K562 (cell line): ENCODE measurements around the gene CDCA5. TPM values are rescaled to one million over a fixed set of nuclear protein-coding genes. Genes with fewer than 3 reads are reported as not detected.

Source experiments
- CBFA2T3 ChIP-seq: fragments of 450-650 bp; IDR thresholded peaks from 2 replicates; pipeline ENCODE4 v1.6.1; 2017
- CREB3 ChIP-seq: fragments of 450-650 bp; conservative IDR thresholded peaks from 2 replicates; pipeline ENCODE4 v1.6.1; 2016; ENCODE audit warnings: missing genetic modification characterization, low read depth, mild to moderate bottlenecking, missing compliant biosample characterization, moderate library complexity
- E2F6 ChIP-seq, 2 experiments: IDR thresholded peaks; 2 replicates each; pipeline ENCODE4 v1.6.1; 2011; ENCODE audit warnings: borderline replicate concordance in 1 of 2, control low read depth in 1 of 2, low read depth in 1 of 2, low read length in 1 of 2, mild to moderate bottlenecking in 1 of 2, mixed read lengths in 1 of 2, moderate library complexity in 1 of 2; ENCODE audit not compliant: insufficient read depth in 1 of 2, insufficient read length in 1 of 2, poor library complexity in 1 of 2, severe bottlenecking in 1 of 2; ENCODE audit errors: extremely low read depth in 1 of 2
- EGR1 ChIP-seq: fragments of 450-650 bp; conservative IDR thresholded peaks from 2 replicates; pipeline ENCODE4 v1.6.1; 2017; ENCODE audit warnings: mild to moderate bottlenecking
- FOXA3 ChIP-seq, 2 experiments: fragments of 450-650 bp in 1 of 2; sonication (generic) in 1 of 2; formaldehyde crosslinking; IDR thresholded peaks in 1 of 2; conservative IDR thresholded peaks in 1 of 2; 2 replicates each; pipeline versions ENCODE4 v1.4.0 to v1.8.0; 2020 to 2022; ENCODE audit warnings: mild to moderate bottlenecking in 2 of 2, missing genetic modification reagents in 1 of 2
- GATA2 ChIP-seq: sonication (generic); formaldehyde crosslinking; IDR thresholded peaks from 2 replicates; pipeline ENCODE4 v1.4.0; 2020; ENCODE audit warnings: mild to moderate bottlenecking, missing genetic modification reagents
- HDAC8 ChIP-seq: fragments of 450-650 bp; IDR thresholded peaks from 2 replicates; pipeline ENCODE4 v1.6.1; 2016; ENCODE audit warnings: mild to moderate bottlenecking, missing genetic modification characterization, moderate library complexity, missing compliant biosample characterization
- MTA1 ChIP-seq: fragments of 450-650 bp; IDR thresholded peaks from 2 replicates; pipeline ENCODE4 v1.6.1; 2017; ENCODE audit warnings: borderline replicate concordance
- RNF2 ChIP-seq: sonication (generic); IDR thresholded peaks from 2 replicates; pipeline ENCODE4 v1.6.1; 2016
- TFE3 ChIP-seq: fragments of 450-650 bp; formaldehyde crosslinking; IDR thresholded peaks from 2 replicates; pipeline ENCODE4 v1.4.0; 2020; ENCODE audit warnings: mild to moderate bottlenecking, mixed read lengths
- TSC22D4 ChIP-seq: fragments of 450-650 bp; IDR thresholded peaks from 2 replicates; pipeline ENCODE4 v1.6.1; 2016; ENCODE audit warnings: missing genetic modification characterization, missing biosample characterization, control low read depth
- USF2 ChIP-seq: sonication (generic); formaldehyde crosslinking; IDR thresholded peaks from 2 replicates; pipeline ENCODE4 v1.5.0; 2020; ENCODE audit warnings: missing genetic modification reagents
- ZNF121 ChIP-seq: sonication (generic); formaldehyde crosslinking; conservative IDR thresholded peaks from 2 replicates; pipeline ENCODE4 v1.8.0; 2022; ENCODE audit warnings: missing genetic modification reagents
- ZNF436 ChIP-seq: fragments of 250-450, 450-650 bp; sonication (Bioruptor Pico); formaldehyde crosslinking; IDR thresholded peaks from 2 replicates; pipeline ENCODE4 v1.7.0; 2020; ENCODE audit warnings: mild to moderate bottlenecking
- ZNF445 ChIP-seq: fragments of 250-450 bp; sonication (Bioruptor Pico); IDR thresholded peaks from 2 replicates; pipeline ENCODE4 v1.4.0; 2020; ENCODE audit warnings: low read depth, mild to moderate bottlenecking, moderate library complexity
- ZNF695 ChIP-seq: fragments of 450-650 bp; formaldehyde crosslinking; IDR thresholded peaks from 2 replicates; pipeline ENCODE4 v1.4.0; 2020; ENCODE audit warnings: mild to moderate bottlenecking, moderate library complexity
- ZNF764 ChIP-seq: fragments of 250-450 bp; sonication (Bioruptor Pico); IDR thresholded peaks from 2 replicates; pipeline ENCODE4 v1.4.0; 2020; ENCODE audit warnings: low read depth, mild to moderate bottlenecking, moderate library complexity
- polyA plus RNA-seq, 8 experiments: library from polyadenylated mRNA; depleted of rRNA in 4 of 8; stranded (reverse) in 5 of 8; unstranded in 3 of 8; fragments of >200 nt; fragmentation: Nextera tagmentation in 2 of 8; fragmentation: Illumina TruSeq in 1 of 8; extraction: Ambion mirVana in 2 of 8; extraction: Trizol in 1 of 8; gene quantifications; 2 replicates each; pipeline versions ENCODE4 v1.2.1 to v1.2.3, GENCODE V29; 2011 to 2014; ENCODE audit warnings: inconsistent platforms in 1 of 8, missing spikeins in 1 of 8
- total RNA-seq, 7 experiments: library from RNA; depleted of rRNA in 6 of 7; stranded (reverse); fragments of >200 nt in 6 of 7; fragmentation: Illumina TruSeq in 2 of 7; extraction: Trizol in 2 of 7; gene quantifications; 2 replicates each; pipeline versions ENCODE4 v1.2.1 to v1.2.3, GENCODE V29; 2011 to 2021; ENCODE audit warnings: low replicate concordance in 1 of 7
- TF ChIP-seq, protein P1 (sequence below), 3 experiments: IDR thresholded peaks in 2 of 3; conservative IDR thresholded peaks in 1 of 3; 2 replicates each; pipeline ENCODE4 v1.5.1; 2011 to 2012; ENCODE audit warnings: low read length in 3 of 3, mild to moderate bottlenecking in 3 of 3, control low read depth in 2 of 3, improper control_type of control experiment in 1 of 3, inconsistent platforms in 1 of 3, low read depth in 1 of 3, mixed read lengths in 1 of 3, moderate library complexity in 1 of 3; ENCODE audit not compliant: insufficient read depth in 2 of 3

Gene CDCA5
- total and polyA plus RNA-seq, 9 of the 15 experiments (the other 6 are each of a cell fraction or from before 2014, with no cell fraction given) = 18.9 to 94.3 (median 64.6) TPM

GRCh38 chr11:65059959-65060824 is 23.6 kb downstream of the CDCA5 start (continued):
- TF ChIP-seq TFE3 (CRISPR knock-in tag) (peak; percentile 93), E2F6 (IDR thresholded peaks at IDR 0.05; ENCODE audit: borderline replicate concordance in 1 of 2, extremely low read depth in 1 of 2, insufficient read depth in 1 of 2, insufficient read length in 1 of 2, low read depth in 1 of 2, low read length in 1 of 2, poor library complexity in 1 of 2, severe bottlenecking in 1 of 2) (peak; percentile 43 to 54), HDAC8 (0 out of 2 replicates have a peak, but pooled peaks have one; percentile 42), ZNF436 (CRISPR knock-in tag) (no peak), CREB3 (tag) (0 out of 2 replicates have a peak, but pooled peaks have one; percentile 52), GATA2 (CRISPR knock-in tag) (0 out of 2 replicates have a peak, but pooled peaks have one; percentile 34), ZNF695 (CRISPR knock-in tag) (no peak), ZNF121 (no peak), USF2 (CRISPR knock-in tag) (peak; percentile 74), TSC22D4 (tag) (no peak), ZNF764 (CRISPR knock-in tag) (no peak), CBFA2T3 (peak; percentile 42; the same call in 1 of the 2 replicates), MTA1 (no peak), ZNF445 (no peak), FOXA3 (CRISPR knock-in tag; conservative IDR thresholded peaks at IDR 0.05 in 1 of 2, IDR thresholded peaks at IDR 0.05 in 1 of 2) (peak in 1 of 2 experiments; percentile 34; a peak in 1 of 4 replicates), EGR1 (0 out of 2 replicates have a peak, but pooled peaks have one; percentile 31), RNF2 (no peak)
- TF ChIP-seq, protein P1, sequence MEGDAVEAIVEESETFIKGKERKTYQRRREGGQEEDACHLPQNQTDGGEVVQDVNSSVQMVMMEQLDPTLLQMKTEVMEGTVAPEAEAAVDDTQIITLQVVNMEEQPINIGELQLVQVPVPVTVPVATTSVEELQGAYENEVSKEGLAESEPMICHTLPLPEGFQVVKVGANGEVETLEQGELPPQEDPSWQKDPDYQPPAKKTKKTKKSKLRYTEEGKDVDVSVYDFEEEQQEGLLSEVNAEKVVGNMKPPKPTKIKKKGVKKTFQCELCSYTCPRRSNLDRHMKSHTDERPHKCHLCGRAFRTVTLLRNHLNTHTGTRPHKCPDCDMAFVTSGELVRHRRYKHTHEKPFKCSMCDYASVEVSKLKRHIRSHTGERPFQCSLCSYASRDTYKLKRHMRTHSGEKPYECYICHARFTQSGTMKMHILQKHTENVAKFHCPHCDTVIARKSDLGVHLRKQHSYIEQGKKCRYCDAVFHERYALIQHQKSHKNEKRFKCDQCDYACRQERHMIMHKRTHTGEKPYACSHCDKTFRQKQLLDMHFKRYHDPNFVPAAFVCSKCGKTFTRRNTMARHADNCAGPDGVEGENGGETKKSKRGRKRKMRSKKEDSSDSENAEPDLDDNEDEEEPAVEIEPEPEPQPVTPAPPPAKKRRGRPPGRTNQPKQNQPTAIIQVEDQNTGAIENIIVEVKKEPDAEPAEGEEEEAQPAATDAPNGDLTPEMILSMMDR (IDR thresholded peaks at IDR 0.05 in 2 of 3, conservative IDR thresholded peaks at IDR 0.05 in 1 of 3; ENCODE audit: insufficient read depth in 2 of 3, low read depth in 1 of 3, low read length in 3 of 3) = no peak
